RWPE1 (cell line): ENCODE data around the gene MEIOSIN.
A peak's percentile ranks its signal among the peaks of the same experiment; 100 is the strongest.
"Not testable (repeated sequence)": the region's sequence is repeated elsewhere in the genome, so short reads cannot be mapped to it uniquely, and the experiment has no call there.

ENCODE experiments used
- CTCF ChIA-PET: fragments of 350-600 bp; sonication (Branson Sonifier 250); formaldehyde crosslinking; extraction: SDS; loops from one replicate; lab custom pipeline; 2021; lab: Yijun Ruan, JAX
- POLR2A ChIA-PET: fragments of 400-600 bp; formaldehyde crosslinking; extraction: SDS; loops from one replicate; lab custom pipeline; 2020; ENCODE audit warnings: antibody characterized with exemption; ENCODE audit not compliant: low non-redundant PET; lab: Yijun Ruan, JAX
- DNase-seq: peaks from one replicate; pipeline ENCODE4 v3.0.0; 2012; ENCODE audit warnings: low spot score
- H3K27ac ChIP-seq: fragments of 450-650 bp; 2 replicates; pipeline ENCODE4 v1.5.1; 2017
- CTCF ChIP-seq: fragments of 450-650 bp; conservative IDR thresholded peaks from 2 replicates; pipeline ENCODE4 v1.5.1; 2017; ENCODE audit warnings: low read depth, mild to moderate bottlenecking

The MEIOSIN gene

GRCh38 chr19:45717131-45717982 lies 15.9 kb upstream of the MEIOSIN start:
- DNase-seq = peak; percentile 98
- H3K27ac ChIP-seq = peak overlapping the region; percentile 92
- TF ChIP-seq CTCF = no peak
- POLR2A ChIA-PET = interaction anchor here (0.6 to 1.5 kb wide), 5 partner anchors 25 to 278 kb away, joined by 3 to 11 read pairs (median 3); partner anchors contain the start of genes CCDC61, DMPK, QPCTL and SIX5
- CTCF ChIA-PET = interaction anchor here (0.5 to 1.9 kb wide), 11 partner anchors 11 to 847 kb away, joined by 3 to 9 read pairs (median 4); partner anchors contain the start of genes IRF2BP1, QPCTL and SNRPD2

GRCh38 chr19:45717983-45718650 lies 15.1 kb upstream of the MEIOSIN start:
- POLR2A ChIA-PET = interaction anchor here (0.6 to 1.5 kb wide), 3 partner anchors 49 to 277 kb away, joined by 3 to 11 read pairs (median 3); partner anchors contain the start of genes CCDC61 and SIX5
- CTCF ChIA-PET = interaction anchor here (0.5 to 1.9 kb wide), 6 partner anchors 11 to 121 kb away, joined by 3 to 9 read pairs (median 4); partner anchors contain the start of genes QPCTL and SNRPD2
- DNase-seq = no peak

GRCh38 chr19:45720065-45720464 lies 13.2 kb upstream of the MEIOSIN start:
- CTCF ChIA-PET = interaction anchor here (1.4 kb wide), 1 partner anchor 26 kb away, joined by 4 read pairs; no protein-coding TSS in a partner anchor
- H3K27ac ChIP-seq = peak overlapping the region; percentile 90
- not testable (repeated sequence) for DNase-seq
- POLR2A ChIA-PET = interaction anchor here (0.6 to 0.7 kb wide), 2 partner anchors 13 to 29 kb away, joined by 5 read pairs; no protein-coding TSS in a partner anchor

More at GRCh38 chr19:45717983-45718650, 15.1 kb upstream of the MEIOSIN start:
- TF ChIP-seq CTCF = no peak
- H3K27ac ChIP-seq = peak overlapping the region; percentile 92

GRCh38 chr19:45728683-45729082 lies 4.6 kb upstream of the MEIOSIN start:
- POLR2A ChIA-PET = not testable (repeated sequence)
- CTCF ChIA-PET = interaction anchor here (0.7 kb wide), 1 partner anchor 11 kb away, joined by 4 read pairs; no protein-coding TSS in a partner anchor

GRCh38 chr19:45729800-45730290 lies 3.4 kb upstream of the MEIOSIN start:
- H3K27ac ChIP-seq = peak overlapping the region; percentile 86
- ChIA-PET POLR2A (interaction anchor here (1.3 kb wide), 1 partner anchor 39 kb away, joined by 5 read pairs; the partner anchor contains the start of gene SIX5), CTCF (no interaction called here)
- no peak for TF ChIP-seq CTCF
- peak; percentile 18 for DNase-seq

More at GRCh38 chr19:45728683-45729082, 4.6 kb upstream of the MEIOSIN start:
- H3K27ac ChIP-seq = peak overlapping the region; percentile 86
- DNase-seq = not testable (repeated sequence)

GRCh38 chr19:45730368-45731288 lies 2.6 kb upstream of the MEIOSIN start, which contains the start of gene FBXO46:
FBXO46 (minus strand) TSS chr19:45730896; CDS start chr19:45713495, 17,401 bp downstream.
- ChIA-PET CTCF (interaction anchor here (0.7 kb wide), 2 partner anchors 39 to 250 kb away, joined by 3 read pairs; partner anchors contain the start of gene SIX5), POLR2A (interaction anchor here (0.6 to 1.3 kb wide), 2 partner anchors 34 to 38 kb away, joined by 5 read pairs; partner anchors contain the start of gene SIX5)
- no peak for TF ChIP-seq CTCF
- H3K27ac ChIP-seq = peak within 1 kb of the TSS; percentile 86
- peak; percentile 96 for DNase-seq
